ENCODE data around the gene FGD2. TPM values are rescaled to one million over a fixed set of nuclear protein-coding genes. Genes with fewer than 3 reads are reported as not detected.

Gene FGD2
- total RNA-seq, 1 experiment from 2014 or later: 0.13 TPM

GRCh38 chr6:37047346-37047688, 41.9 kb downstream of the FGD2 start:
- Histone ChIP-seq H3K79me1 (ENCODE audit: insufficient read depth, low read depth, low read length, poor library complexity, severe bottlenecking) (no peaks in the 10 kb centered on the region), H2BK12ac (ENCODE audit: insufficient read length, low read depth, low read length) (no peak overlapping the region), H2BK15ac (ENCODE audit: low read depth, low read length) (no peak overlapping the region), H2AK5ac (ENCODE audit: insufficient read length, low read length) (no peak overlapping the region), H4K8ac (replicated peaks; ENCODE audit: insufficient read length, low read depth, low read length) (no peak overlapping the region), H3K79me2 (ENCODE audit: insufficient read depth, low read length) (no peaks in the 10 kb centered on the region), H3K9me3 (ENCODE audit: control insufficient read depth, low read depth, low read length) (no peaks in the 10 kb centered on the region), H2BK5ac (ENCODE audit: insufficient read length, low read length) (no peak overlapping the region), H3K4me2 (ENCODE audit: insufficient read depth, insufficient read length, low read length) (no peak overlapping the region), H3T11ph (ENCODE audit: low read length) (no peak overlapping the region), H3K9ac (ENCODE audit: extremely low read depth, insufficient read length, low read length) (no peak overlapping the region), H2AFZ (ENCODE audit: low read length) (no peak overlapping the region), H3K27me3 (ENCODE audit: insufficient read depth, low read length) (no peaks in the 10 kb centered on the region), H4K5ac (ENCODE audit: insufficient read length, low read depth, low read length) (no peak overlapping the region), H4K91ac (ENCODE audit: insufficient read length, low read depth, low read length) (no peak overlapping the region), H4K20me1 (ENCODE audit: control insufficient read depth, insufficient read depth, insufficient read length) (no peaks in the 10 kb centered on the region), H3K23ac (ENCODE audit: insufficient read length, low read depth, low read length) (no peak overlapping the region), H3K23me2 (ENCODE audit: insufficient read length, low read depth, low read length, poor library complexity, severe bottlenecking) (no peaks in the 10 kb centered on the region), H3K4ac (ENCODE audit: low read depth, low read length) (no peak overlapping the region), H3K4me1 (ENCODE audit: insufficient read depth, low read length) (peaks cover 3% of the 10 kb centered on the region; the same call in 1 of the 2 replicates), H3K27ac (ENCODE audit: insufficient read length, low read depth, low read length) (no peak overlapping the region), H2BK20ac (ENCODE audit: low read depth, low read length, poor library complexity, severe bottlenecking) (no peak overlapping the region), H3K14ac (ENCODE audit: insufficient read depth, low read length) (no peak overlapping the region; the same call in 1 of the 2 replicates), H3K56ac (ENCODE audit: insufficient read length, low read depth, low read length) (no peak overlapping the region), H3K18ac (ENCODE audit: insufficient read length, low read depth, low read length) (no peak overlapping the region), H2BK120ac (ENCODE audit: low read depth, low read length, poor library complexity, severe bottlenecking) (no peak overlapping the region)
- Mint-ChIP-seq H3K36me3 (ENCODE audit: insufficient read depth in 1 of 3, low read depth in 3 of 3) (peaks cover 0 to 4% (median 0%) of the 10 kb centered on the region in 3 experiments; a peak in 1 of 7 replicates), H3K27ac (peak overlapping the region in 1 of 3 experiments; percentile 79; a peak in 1 of 7 replicates), H3K4me3 (no peak overlapping the region), H3K4me1 (peaks cover 13 to 21% of the 10 kb centered on the region in 2 experiments), H3K9me3 (0 out of 5 replicates have a peak, but pooled peaks cover 0 to 3% of the 10 kb centered on the region in 2 experiments), H3K27me3 (ENCODE audit: low read depth) (no peaks in the 10 kb centered on the region)
- DNase-seq: no peak
- no peak for TF ChIP-seq CTCF (conservative IDR thresholded peaks at IDR 0.05)
- WGBS (ENCODE audit: extremely low coverage, insufficient read length, low lambda C conversion rate): no CpG with 5 or more reads among the region's 5 CpGs
